DMS 273 (cell line): Measurements from ENCODE around the gene FBXL4.

Experiments used
- DNase-seq: peaks from one replicate; lab custom pipeline; 2025; ENCODE audit not compliant: unreplicated experiment; lab: John Stamatoyannopoulos, UW

The FBXL4 gene

DNA sequence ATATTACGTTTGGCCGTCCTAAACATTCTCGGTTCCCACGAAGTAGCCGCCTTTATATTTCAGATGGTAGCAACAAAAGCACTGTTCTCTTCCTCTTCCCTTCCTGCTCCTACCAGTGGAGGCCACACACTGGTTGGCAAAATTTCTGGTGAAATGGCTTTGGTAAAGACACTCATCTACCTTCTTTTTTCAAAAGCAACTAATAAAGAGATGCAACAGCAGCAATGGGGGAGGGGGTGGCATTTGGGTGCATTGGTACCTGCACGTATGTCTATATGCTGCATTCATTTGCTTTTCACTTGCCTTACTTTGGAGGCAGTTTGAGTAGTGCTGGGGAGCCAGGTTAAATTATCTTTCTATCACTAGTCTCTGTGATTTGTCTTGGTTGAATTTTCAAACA is 107.4 kb downstream of the FBXL4 start:
- no peak for DNase-seq

DNA sequence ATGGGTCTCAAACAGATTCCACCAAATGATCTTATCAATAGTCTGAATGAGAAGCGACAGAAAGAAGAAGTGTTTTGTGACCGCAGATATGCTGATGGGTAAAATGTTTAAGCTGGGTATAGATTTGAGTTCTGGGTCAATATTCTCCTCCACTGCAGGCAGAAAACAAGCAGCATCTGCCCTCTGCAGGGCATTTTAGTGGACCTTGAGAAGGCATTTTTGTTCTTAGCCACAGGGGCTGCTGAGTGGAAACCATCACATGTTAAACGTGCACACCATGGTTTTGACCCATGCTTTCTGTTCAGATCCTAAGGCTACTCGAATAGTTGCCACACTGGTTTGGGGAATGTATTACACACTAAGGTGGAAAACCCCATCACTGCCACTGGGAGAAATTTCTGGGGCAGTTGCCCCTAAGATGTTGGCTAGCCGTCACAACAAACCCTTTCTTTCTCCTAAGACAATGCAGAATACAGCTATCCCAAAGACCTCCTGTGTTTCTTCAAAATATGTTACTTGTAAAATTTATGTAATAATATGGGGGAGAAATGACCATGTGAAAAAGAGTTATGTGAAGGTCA is 107.9 kb downstream of the FBXL4 start:
- DNase-seq = peak; percentile 59

DNA sequence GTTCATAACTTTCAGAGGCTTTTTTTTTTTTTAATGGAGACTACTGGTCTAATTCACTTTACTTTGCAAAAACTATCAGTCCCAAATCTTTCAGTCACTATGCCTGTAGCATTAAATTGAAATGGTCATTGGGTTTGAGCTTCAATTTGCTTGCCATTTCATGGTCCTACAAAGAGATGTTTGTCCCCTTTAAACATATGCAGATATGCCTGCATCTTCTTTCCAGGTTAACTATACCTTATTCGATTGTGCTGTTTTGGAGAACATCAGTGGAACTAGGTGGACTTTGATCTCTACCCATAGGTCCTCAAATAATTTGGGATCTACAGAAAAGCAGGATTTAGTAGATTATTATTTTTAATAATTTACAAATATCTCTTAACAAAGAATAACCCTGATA is 108.8 kb downstream of the FBXL4 start:
- DNase-seq = no peak

DNA sequence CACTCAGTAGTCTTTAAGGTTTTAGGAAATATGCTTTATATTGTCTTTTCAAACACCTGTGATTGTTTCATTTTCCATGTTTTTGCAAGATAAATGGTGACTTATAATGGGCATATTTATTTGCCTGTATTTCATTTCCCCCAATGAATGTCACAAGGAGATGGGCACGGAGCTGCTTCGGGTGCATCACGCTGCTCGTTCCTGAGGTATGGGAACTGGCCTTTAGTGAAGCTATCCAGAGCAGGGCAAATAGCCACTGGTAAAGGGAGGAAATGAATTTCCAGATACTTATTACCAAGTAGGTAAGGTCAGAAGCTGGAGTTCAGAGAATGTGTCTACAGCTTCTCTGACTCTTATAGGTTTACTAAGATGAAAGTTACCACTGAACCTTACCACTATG is 109.7 kb downstream of the FBXL4 start:
- DNase-seq = no peak

DNA sequence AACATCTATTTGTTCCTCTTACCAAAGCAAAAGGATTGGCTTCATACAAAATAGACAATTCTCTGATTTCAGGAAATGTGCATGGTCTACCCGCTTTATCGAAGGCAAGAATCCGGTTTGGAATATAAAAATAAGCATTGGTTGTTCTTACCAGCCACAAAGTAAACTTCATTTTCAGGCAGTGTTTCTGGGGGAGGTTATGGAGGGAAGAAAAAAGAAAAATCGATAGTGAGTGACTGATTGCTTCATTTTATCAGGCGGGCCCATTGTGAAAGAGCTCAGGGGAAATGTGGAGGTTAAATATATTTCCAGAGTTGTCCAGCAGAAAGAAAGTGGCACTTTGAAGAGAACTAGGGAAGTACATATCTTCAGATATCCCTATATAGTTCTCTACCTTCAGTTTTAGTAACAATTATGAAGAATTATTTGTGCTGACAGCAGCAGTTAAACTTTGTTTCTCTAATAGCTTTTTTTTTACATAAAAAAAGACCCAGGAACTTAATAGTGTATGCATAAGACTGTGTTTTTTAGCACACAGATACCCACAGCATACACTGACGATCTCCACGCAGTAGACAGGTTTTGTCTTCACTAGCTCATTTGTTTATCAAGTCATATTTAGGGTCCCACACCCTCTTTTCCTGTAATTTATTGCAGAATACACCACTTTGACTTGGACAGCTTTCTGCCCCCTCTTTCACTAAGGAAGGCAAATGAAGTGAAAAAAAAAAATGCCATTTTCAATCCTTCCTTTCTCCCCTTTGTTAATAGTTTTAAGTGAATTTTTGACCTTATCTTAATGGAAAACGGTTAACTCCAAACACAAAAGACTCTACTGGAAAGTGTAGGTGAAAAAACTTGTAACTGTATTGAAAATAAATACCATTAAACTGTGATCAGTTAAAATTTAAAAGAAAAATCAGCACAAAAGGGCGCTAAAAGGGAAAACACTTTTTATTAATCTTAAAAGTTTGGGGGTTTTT is 110.5 kb downstream of the FBXL4 start:
- DNase-seq = peak; percentile 22

DNA sequence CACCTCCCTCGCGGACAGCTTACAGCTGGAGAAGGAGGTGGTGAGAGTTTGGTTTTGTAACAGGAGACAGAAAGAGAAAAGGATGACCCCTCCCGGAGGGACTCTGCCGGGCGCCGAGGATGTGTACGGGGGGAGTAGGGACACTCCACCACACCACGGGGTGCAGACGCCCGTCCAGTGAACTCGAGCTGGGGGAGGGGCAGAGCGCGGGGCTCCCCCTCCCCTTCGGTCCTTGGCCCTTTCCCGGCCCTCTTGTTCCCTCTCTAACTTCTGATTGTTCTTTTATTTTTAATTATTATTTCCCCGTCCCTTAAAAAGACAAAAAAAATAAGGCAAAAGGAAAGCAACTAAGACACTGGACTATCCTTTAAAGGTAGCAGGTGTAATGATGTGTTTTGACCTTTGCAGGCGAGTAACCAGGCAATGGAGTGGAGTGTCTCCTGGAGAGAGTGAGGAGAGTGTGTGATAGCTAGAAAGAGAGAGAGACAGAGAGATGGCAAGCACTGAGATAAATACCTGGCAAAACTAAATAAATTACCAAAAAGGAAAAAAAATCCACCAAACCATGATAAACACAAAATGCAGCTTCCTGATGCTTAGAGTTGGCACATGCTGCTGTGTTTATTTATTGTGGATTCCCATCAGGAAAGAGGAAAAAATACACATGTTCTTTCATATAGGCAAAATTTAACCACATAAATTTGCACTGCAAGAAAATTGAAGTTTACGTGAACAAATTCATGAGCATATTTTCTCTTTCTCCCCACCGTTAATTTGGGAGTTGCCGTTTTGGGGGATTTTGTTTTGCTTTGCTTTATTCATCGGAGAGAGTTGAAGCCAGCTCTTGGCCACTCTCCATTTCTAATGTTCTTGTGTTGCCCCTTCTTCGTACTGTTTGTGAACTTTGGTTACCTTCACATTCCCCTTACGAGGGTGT is 111.5 kb downstream of the FBXL4 start:
- DNase-seq = peak; percentile 26

DNA sequence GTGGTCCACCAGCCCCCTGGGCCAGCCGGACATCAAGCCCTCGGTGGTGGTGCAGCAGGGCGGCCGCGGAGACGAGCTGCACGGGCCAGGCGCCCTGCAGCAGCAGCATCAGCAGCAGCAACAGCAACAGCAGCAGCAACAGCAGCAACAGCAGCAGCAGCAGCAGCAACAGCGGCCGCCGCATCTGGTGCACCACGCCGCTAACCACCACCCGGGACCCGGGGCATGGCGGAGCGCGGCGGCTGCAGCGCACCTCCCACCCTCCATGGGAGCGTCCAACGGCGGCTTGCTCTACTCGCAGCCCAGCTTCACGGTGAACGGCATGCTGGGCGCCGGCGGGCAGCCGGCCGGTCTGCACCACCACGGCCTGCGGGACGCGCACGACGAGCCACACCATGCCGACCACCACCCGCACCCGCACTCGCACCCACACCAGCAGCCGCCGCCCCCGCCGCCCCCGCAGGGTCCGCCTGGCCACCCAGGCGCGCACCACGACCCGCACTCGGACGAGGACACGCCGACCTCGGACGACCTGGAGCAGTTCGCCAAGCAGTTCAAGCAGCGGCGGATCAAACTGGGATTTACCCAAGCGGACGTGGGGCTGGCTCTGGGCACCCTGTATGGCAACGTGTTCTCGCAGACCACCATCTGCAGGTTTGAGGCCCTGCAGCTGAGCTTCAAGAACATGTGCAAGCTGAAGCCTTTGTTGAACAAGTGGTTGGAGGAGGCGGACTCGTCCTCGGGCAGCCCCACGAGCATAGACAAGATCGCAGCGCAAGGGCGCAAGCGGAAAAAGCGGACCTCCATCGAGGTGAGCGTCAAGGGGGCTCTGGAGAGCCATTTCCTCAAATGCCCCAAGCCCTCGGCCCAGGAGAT is 112.4 kb downstream of the FBXL4 start:
- peak; percentile 50 for DNase-seq

DNA sequence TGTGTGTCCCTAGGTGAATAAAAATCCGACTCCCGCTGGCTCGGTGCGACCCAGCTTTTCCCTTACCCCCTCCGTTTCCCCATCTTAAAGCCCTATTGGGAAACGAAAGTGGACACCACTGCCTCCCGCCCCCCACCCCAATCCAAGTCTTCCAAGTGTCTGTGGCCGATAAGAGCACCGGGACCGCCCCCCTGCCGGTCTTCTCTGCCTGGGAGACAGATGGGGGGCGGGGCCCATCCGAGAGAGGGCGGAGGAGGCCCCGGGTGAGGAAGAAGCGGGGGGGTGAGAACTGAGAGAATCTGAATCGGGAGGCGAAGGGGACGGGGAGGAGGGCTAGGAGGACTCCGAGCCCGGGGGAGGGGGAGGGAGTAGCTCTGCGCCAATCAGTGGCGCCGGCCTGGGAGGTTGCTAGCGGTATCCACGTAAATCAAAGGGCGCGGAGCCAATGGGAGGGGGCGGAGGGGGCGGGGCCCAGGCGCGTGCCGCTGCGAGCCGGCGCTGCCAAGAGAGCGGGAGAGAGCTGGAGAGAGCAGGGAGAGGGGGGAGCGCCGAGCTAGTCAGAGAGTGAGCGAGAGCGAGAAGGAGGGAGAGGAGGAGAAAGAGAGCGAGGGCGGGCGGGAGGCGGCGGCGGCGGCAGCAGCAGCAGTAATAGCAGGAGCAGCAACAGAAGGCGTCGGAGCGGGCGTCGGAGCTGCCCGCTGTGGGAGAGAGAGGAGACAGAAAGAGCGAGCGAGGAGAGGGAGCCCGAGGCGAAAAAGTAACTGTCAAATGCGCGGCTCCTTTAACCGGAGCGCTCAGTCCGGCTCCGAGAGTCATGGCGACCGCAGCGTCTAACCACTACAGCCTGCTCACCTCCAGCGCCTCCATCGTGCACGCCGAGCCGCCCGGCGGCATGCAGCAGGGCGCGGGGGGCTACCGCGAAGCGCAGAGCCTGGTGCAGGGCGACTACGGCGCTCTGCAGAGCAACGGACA is 113.4 kb downstream of the FBXL4 start, which contains the start of gene POU3F2:
Gene POU3F2 (plus strand): TSS at position 515 of the 972 bp plus-strand sequence. CDS start 300 bp downstream, at position 815.
- DNase-seq = peak; percentile 95

DNA sequence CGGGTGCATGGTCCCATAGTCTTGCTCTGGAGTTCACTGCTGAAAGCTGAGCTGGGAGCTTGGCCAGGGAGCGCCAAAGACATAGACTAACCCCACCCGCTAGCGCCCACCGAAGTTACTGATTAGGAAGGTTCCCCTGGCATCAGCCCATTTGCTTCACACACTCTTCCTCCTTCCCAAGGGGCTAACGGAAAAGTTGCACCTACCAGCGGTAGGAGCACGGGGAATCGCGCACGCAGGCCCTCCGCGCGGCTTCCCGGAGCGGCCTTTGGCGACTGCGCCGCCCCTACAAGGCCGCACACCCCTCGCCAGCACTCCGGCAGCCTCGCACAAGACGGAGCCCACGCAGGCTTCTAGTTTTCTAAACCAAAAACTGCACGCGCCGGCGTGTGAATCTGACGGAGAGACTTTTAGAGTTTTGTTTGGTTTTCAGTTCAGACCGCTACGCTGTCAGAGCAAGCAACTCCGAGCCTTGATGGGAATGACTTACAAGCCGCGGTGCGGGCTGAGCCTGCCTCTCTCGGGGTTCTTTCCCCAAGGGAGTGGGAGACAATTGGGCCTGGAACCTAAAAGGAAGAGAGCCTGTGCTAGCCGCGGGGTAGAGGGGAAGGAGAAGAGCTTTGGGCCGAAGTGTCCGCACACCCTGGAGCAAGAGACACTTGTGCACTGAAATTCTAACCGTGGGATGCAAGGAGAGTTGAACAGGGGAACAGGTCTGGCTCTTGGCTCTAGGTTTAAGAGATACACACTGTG is 114.3 kb downstream of the FBXL4 start:
- peak; percentile 70 for DNase-seq

DNA sequence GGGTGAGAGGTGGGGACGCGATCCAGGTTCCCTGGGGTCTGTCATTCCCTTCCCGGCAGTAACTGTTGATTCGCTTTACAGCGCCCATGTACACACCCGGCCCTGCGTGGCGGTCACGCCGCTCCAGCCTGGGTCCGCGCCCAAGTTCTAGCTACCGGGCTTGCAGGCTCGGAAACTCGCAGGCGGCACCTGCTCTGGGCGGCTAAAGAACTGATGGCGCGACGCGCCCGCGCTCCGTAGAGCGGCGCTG is 114.8 kb downstream of the FBXL4 start:
- peak; percentile 75 for DNase-seq

DNA sequence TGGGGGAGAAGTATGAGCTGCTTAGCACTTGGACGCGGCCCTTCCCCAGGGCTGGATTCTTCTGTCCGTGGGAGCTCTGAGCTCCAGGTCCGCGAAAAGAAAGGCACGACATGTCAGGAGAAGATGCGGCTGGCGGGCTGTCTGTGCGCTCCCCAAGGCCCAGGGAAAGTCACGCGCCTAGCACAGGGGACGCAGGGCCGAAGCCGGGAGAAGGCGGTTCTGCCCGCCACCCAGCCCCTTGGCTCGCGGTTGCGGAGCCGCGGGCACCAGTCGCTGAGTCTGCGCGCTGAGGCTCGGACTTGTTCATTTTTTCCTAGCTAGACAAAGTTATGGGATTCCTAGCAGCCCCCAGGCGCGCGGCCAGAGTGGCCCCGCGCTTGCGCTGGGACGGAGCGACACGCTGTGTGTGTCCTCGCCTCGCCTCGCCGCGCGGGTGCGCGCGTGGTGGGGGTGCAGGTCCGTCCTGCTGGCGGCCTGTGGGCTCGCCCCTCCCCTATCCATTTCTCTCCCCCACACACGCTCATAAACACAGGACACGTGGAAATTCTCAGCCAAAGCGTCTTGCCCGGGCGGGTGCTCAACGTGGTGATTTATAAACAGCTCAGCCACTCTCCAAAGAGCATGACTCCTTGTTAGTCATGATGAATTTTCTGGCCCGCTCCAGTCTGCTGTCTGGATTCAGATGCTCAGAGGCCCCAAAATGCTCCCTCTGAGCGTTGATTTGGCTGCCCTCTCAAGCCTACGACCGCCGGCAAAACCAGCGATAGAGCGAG is 115.3 kb downstream of the FBXL4 start:
- DNase-seq = peak; percentile 56

DNA sequence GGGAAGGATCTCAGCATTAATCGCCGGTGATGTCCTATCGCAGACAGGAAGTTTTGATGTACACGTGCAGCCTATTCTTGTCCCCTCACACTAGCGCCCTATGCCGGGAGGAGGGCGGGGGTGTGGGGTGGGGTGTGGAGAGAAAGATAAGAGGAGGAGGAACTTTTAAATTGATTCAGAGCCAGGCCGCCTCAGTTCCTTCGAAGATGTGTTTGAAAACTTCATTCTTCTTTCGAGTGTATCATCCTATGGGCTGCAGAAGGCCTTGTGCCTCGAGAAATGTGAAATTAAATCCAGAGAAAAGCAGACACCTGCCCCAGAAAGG is 115.8 kb downstream of the FBXL4 start:
- DNase-seq = no peak

DNA sequence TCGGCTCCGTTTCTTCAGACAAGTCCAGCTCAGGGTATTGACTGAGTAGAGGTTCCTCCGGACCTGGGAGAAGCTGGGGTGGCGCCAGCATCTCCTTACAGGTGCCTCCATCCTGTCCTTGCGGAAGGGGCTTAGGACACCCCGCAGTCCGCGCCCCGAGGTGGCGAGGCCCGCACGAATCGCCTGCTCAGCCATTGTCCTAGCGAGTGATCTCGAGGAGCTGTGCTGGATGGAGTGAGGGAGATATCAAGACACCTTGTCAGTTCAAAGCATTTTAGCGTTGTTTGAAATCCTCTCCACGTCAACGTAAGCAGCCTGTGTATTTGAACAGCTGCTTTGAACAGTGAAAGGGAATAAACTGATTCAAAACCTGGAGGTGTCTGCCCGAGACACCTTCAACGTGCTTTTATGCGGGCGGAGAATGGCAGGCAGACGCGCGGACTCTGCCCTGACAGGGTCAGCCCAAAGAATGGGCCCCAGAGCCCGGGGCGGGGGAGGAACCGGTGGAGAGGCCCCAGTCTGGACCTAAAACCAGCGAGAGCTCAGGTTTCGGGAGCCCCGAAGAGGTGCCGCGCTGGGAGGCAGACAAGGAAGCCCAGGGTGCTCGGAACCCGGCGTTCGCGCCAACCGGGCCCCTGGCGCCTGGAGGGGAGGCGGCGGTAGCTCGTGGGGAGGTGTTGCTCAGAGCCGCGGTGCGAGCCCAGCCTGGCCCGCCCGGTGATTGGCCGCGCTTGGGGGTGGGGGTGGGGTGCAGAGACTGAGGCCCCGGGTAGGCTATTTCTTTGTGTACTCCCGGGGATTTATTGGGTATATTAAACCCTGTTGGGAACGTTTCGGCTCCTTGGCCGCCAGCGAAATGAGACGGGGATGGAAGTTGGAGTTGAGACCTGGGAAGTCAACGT is 116.4 kb downstream of the FBXL4 start:
- DNase-seq = peak; percentile 21

DNA sequence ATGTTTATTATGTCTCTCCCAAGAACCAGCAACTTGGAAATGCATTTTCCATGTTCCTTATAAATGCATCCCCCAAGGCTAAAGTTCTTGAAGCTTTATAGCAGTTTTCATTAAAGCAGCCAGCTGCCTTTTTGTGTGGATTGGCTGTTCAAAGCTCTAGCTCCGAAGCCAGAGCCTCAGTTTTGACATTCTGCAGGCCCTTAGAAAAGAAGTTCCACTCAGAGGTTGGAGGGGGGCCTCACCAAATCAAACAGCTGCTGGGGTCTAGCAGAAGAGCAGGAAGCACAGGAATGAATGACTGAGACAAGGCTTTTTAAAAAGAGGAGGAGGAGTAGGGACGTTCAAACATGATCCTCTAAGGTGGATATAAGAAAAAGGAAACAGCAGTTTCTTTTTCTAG is 117.6 kb downstream of the FBXL4 start:
- DNase-seq = no peak

DNA sequence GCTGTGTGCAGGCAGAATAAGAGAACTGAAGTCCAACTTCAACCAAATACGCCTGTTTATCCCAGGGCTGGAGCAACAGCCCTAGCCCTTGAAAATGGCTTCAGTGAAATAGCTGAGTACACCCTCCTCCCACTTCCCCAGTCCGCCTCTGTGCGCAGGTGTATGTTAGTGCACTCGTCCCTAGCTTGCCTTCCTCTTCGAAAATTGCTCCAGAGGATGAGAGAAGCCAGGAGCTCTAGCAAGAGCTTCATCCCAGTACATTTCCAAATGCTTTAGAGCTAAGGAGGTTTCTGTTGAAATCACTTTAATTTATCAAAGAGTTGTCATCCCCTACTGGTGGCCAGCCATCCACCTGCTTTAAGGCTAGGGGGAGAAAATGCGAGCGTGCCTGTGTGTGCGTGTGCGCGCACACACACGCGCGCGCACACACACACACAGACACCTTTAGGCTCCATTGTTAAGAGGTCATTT is 118.8 kb downstream of the FBXL4 start:
- DNase-seq = peak; percentile 11

DNA sequence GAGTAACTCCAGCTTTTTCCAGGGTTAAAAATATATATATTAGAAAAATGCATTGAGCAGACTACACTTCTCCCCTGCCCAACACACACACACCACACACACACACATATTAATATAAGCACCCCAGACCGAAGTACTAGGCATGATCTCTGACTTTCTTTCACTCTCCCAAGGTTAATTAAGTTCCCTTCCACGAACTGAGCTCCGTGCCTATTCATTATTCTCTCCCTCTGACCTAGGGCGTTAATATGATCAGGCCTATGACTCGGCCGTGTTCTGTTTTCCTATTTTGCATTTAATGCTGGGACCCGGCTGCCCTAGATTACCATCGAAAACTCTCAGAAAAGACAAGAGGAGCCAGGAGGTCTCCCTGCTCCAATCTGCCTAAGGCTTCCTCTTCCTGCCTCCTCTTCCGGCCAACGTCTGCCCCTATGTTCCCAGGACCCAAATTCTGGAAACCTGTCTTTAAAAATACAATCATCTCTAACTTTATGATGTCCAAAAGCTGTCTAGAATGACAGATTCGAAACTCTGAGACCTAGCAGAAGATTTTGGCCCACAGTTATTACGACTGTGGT is 119.4 kb downstream of the FBXL4 start:
- DNase-seq = no peak
